MCF 10A (cell line): Measurements from ENCODE around the gene EXT2. TPM values are rescaled to one million over a fixed set of nuclear protein-coding genes. Genes with fewer than 3 reads are reported as not detected.

ENCODE experiments used
- BruUV-seq: library from RNA; stranded (reverse); fragments of 400-500 nt; replicated peaks from 2 replicates; lab custom pipeline; 2021; lab: Mats Ljungman, UMichigan
- CTCF ChIA-PET: fragments of 300-600 bp; sonication (Branson Sonifier 250); formaldehyde crosslinking; extraction: SDS; loops from one replicate; lab custom pipeline; 2021; ENCODE audit warnings: antibody characterized with exemption, inconsistent platforms; lab: Yijun Ruan, JAX
- POLR2A ChIA-PET: fragments of 300-600, 350-650 bp; sonication (Branson Sonifier 250); formaldehyde crosslinking; extraction: SDS; loops from one replicate; lab custom pipeline; 2020; ENCODE audit warnings: antibody characterized with exemption, inconsistent platforms; lab: Yijun Ruan, JAX
- DNase-seq: peaks from one replicate; pipeline ENCODE4 v3.0.0-alpha.2; 2018; ENCODE audit not compliant: unreplicated experiment
- H3K27ac Mint-ChIP-seq: one replicate; pipeline ENCODE4 v1.8.0; 2022; ENCODE audit warnings: mild to moderate bottlenecking, low read depth, mixed read lengths; ENCODE audit not compliant: unreplicated experiment
- H3K27me3 Mint-ChIP-seq: one replicate; pipeline ENCODE4 v1.8.0; 2022; ENCODE audit warnings: mixed read lengths; ENCODE audit not compliant: insufficient read depth, unreplicated experiment
- H3K36me3 Mint-ChIP-seq: one replicate; pipeline ENCODE4 v1.8.0; 2022; ENCODE audit warnings: mild to moderate bottlenecking, moderate library complexity, mixed read lengths; ENCODE audit not compliant: insufficient read depth, unreplicated experiment
- H3K4me1 Mint-ChIP-seq: one replicate; pipeline ENCODE4 v1.8.0; 2022; ENCODE audit warnings: mixed read lengths; ENCODE audit not compliant: insufficient read depth, unreplicated experiment
- H3K4me3 Mint-ChIP-seq: one replicate; pipeline ENCODE4 v1.8.0; 2022; ENCODE audit warnings: mild to moderate bottlenecking, moderate library complexity, mixed read lengths; ENCODE audit not compliant: unreplicated experiment
- H3K9me3 Mint-ChIP-seq: one replicate; pipeline ENCODE4 v1.8.0; 2022; ENCODE audit warnings: mixed read lengths; ENCODE audit not compliant: unreplicated experiment
- CTCF ChIP-seq: fragments of 200-600 bp; IDR thresholded peaks from one replicate; pipeline ENCODE4 v1.8.0; 2022; ENCODE audit warnings: antibody characterized with exemption, mild to moderate bottlenecking; ENCODE audit not compliant: unreplicated experiment
- intact Hi-C: fragments of 100-400 bp; cut with micrococcal nuclease; formaldehyde crosslinking; loops from 2 replicates; pipeline ENCODE4 v1.14.1; 2022
- total RNA-seq: library from RNA; stranded (reverse); gene quantifications from 2 replicates; pipeline ENCODE4 v1.2.3, GENCODE V29; 2022

EXT2 gene
- total RNA-seq, 1 experiment from 2014 or later: 73.1 TPM

DNA sequence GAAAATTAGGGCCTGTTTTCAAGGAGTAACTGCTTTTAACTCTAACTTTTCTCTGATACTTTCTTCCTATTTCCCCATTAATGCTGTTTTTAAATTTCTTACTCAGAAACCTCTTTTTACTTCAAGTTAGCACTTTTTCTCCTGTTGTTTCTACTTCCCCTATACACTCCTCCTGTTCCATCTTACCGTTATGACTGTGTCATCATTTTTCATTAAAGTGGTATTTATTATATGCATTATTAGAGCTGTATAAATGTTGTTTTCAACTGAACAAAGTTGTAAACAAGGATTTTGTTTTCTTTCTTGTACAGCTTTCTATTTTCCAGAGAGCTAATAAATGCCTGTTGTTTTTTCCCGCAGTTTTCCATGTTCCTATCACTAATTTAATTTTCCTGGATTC lies 84.6 kb downstream of the EXT2 start:
- no TSS peak for BruUV-seq
- H3K36me3 Mint-ChIP-seq: peaks cover 4% of the 10 kb centered on the region

GRCh38 chr11:44185522-44185921 lies 90.0 kb downstream of the EXT2 start:
- no peak for TF ChIP-seq CTCF
- CTCF ChIA-PET: interaction anchor here (0.6 to 0.7 kb wide), 3 partner anchors 57 to 1455 kb away, joined by 3 to 4 read pairs (median 3); no protein-coding TSS in a partner anchor
- H3K36me3 Mint-ChIP-seq: peaks cover 12% of the 10 kb centered on the region
- H3K4me1 Mint-ChIP-seq: no peaks in the 10 kb centered on the region
- no peak overlapping the region for H3K27ac Mint-ChIP-seq
- no TSS peak for BruUV-seq
- POLR2A ChIA-PET: interaction anchor here (0.6 to 1.2 kb wide), 2 partner anchors 8 to 1201 kb away, joined by 3 read pairs; no protein-coding TSS in a partner anchor
- H3K4me3 Mint-ChIP-seq: no peak overlapping the region
- no peaks in the 10 kb centered on the region for H3K27me3 Mint-ChIP-seq
- peaks cover 22% of the 10 kb centered on the region for H3K9me3 Mint-ChIP-seq
- intact Hi-C loops: no loop called here
- DNase-seq: no peak

More for the DNA sequence above, 84.6 kb downstream of the EXT2 start:
- Mint-ChIP-seq H3K9me3 (no peaks in the 10 kb centered on the region), H3K4me1 (no peaks in the 10 kb centered on the region), H3K27ac (no peak overlapping the region), H3K27me3 (no peaks in the 10 kb centered on the region), H3K4me3 (no peak overlapping the region)
- ChIA-PET POLR2A (interaction anchor here (0.7 to 1.7 kb wide), 2 partner anchors 12 to 13 kb away, joined by 3 to 5 read pairs; no protein-coding TSS in a partner anchor), CTCF (interaction anchor here (1.6 kb wide), 1 partner anchor 12 kb away, joined by 9 read pairs; no protein-coding TSS in a partner anchor)
- intact Hi-C loops: no loop called here
- no peak for DNase-seq
- TF ChIP-seq CTCF: no peak

- no peak for DNase-seq
- BruUV-seq: no TSS peak
- H3K36me3 Mint-ChIP-seq: peaks cover 12% of the 10 kb centered on the region
- H3K27me3 Mint-ChIP-seq: no peaks in the 10 kb centered on the region
- CTCF ChIA-PET: interaction anchor here (0.6 to 0.7 kb wide), 3 partner anchors 10 to 595 kb away, joined by 3 read pairs; no protein-coding TSS in a partner anchor
- no peaks in the 10 kb centered on the region for H3K4me1 Mint-ChIP-seq
- peaks cover 22% of the 10 kb centered on the region for H3K9me3 Mint-ChIP-seq
- intact Hi-C loops: no loop called here
- POLR2A ChIA-PET: interaction anchor here (0.6 kb wide), 1 partner anchor 33 kb away, joined by 3 read pairs; no protein-coding TSS in a partner anchor
- H3K27ac Mint-ChIP-seq: no peak overlapping the region
- H3K4me3 Mint-ChIP-seq: no peak overlapping the region
- TF ChIP-seq CTCF: no peak
These were observed 90.9 kb downstream of the EXT2 start for GRCh38 chr11:44186321-44186930.

- no TSS peak for BruUV-seq
- Mint-ChIP-seq H3K27ac (no peak overlapping the region), H3K4me3 (no peak overlapping the region), H3K9me3 (peaks cover 22% of the 10 kb centered on the region), H3K4me1 (no peaks in the 10 kb centered on the region), H3K27me3 (no peaks in the 10 kb centered on the region), H3K36me3 (peaks cover 12% of the 10 kb centered on the region)
- intact Hi-C loops: no loop called here
- TF ChIP-seq CTCF: no peak
- DNase-seq: no peak
- ChIA-PET POLR2A (no interaction called here), CTCF (interaction anchor here (0.6 to 1.0 kb wide), 2 partner anchors 9 to 137 kb away, joined by 3 read pairs; no protein-coding TSS in a partner anchor)
These were observed 93.2 kb downstream of the EXT2 start for GRCh38 chr11:44188643-44189042.
